MCF 10A (cell line): ENCODE measurements around the gene GABRB1. TPM values are rescaled to one million over a fixed set of nuclear protein-coding genes. Genes with fewer than 3 reads are reported as not detected.
A peak's percentile ranks its signal among the peaks of the same experiment; 100 is the strongest.

ENCODE experiments used
- BruUV-seq: library from RNA; stranded (reverse); fragments of 400-500 nt; replicated peaks from 2 replicates; lab custom pipeline; 2021; lab: Mats Ljungman, UMichigan
- CTCF ChIA-PET: fragments of 300-600 bp; sonication (Branson Sonifier 250); formaldehyde crosslinking; extraction: SDS; loops from one replicate; lab custom pipeline; 2021; ENCODE audit warnings: antibody characterized with exemption, inconsistent platforms; lab: Yijun Ruan, JAX
- POLR2A ChIA-PET: fragments of 300-600, 350-650 bp; sonication (Branson Sonifier 250); formaldehyde crosslinking; extraction: SDS; loops from one replicate; lab custom pipeline; 2020; ENCODE audit warnings: antibody characterized with exemption, inconsistent platforms; lab: Yijun Ruan, JAX
- DNase-seq: peaks from one replicate; pipeline ENCODE4 v3.0.0-alpha.2; 2018; ENCODE audit not compliant: unreplicated experiment
- H3K27ac Mint-ChIP-seq: one replicate; pipeline ENCODE4 v1.8.0; 2022; ENCODE audit warnings: mild to moderate bottlenecking, low read depth, mixed read lengths; ENCODE audit not compliant: unreplicated experiment
- H3K27me3 Mint-ChIP-seq: one replicate; pipeline ENCODE4 v1.8.0; 2022; ENCODE audit warnings: mixed read lengths; ENCODE audit not compliant: insufficient read depth, unreplicated experiment
- H3K36me3 Mint-ChIP-seq: one replicate; pipeline ENCODE4 v1.8.0; 2022; ENCODE audit warnings: mild to moderate bottlenecking, moderate library complexity, mixed read lengths; ENCODE audit not compliant: insufficient read depth, unreplicated experiment
- H3K4me1 Mint-ChIP-seq: one replicate; pipeline ENCODE4 v1.8.0; 2022; ENCODE audit warnings: mixed read lengths; ENCODE audit not compliant: insufficient read depth, unreplicated experiment
- H3K4me3 Mint-ChIP-seq: one replicate; pipeline ENCODE4 v1.8.0; 2022; ENCODE audit warnings: mild to moderate bottlenecking, moderate library complexity, mixed read lengths; ENCODE audit not compliant: unreplicated experiment
- H3K9me3 Mint-ChIP-seq: one replicate; pipeline ENCODE4 v1.8.0; 2022; ENCODE audit warnings: mixed read lengths; ENCODE audit not compliant: unreplicated experiment
- CTCF ChIP-seq: fragments of 200-600 bp; IDR thresholded peaks from one replicate; pipeline ENCODE4 v1.8.0; 2022; ENCODE audit warnings: antibody characterized with exemption, mild to moderate bottlenecking; ENCODE audit not compliant: unreplicated experiment
- intact Hi-C: fragments of 100-400 bp; cut with micrococcal nuclease; formaldehyde crosslinking; loops from 2 replicates; pipeline ENCODE4 v1.14.1; 2022
- total RNA-seq: library from RNA; stranded (reverse); gene quantifications from 2 replicates; pipeline ENCODE4 v1.2.3, GENCODE V29; 2022

GABRB1 gene
- total RNA-seq, 1 experiment from 2014 or later: not detected

GRCh38 chr4:47002580-47002979 is 28.8 kb upstream of the GABRB1 start:
- intact Hi-C loops: loop anchor here (1.0 to 5.0 kb wide), 3 partner anchors 66 to 675 kb away; no protein-coding TSS in a partner anchor
- Mint-ChIP-seq H3K36me3 (no peaks in the 10 kb centered on the region), H3K27ac (no peak overlapping the region), H3K9me3 (no peaks in the 10 kb centered on the region), H3K4me1 (no peaks in the 10 kb centered on the region), H3K27me3 (no peaks in the 10 kb centered on the region), H3K4me3 (no peak overlapping the region)
- CTCF ChIA-PET: interaction anchor here (1.4 kb wide), 1 partner anchor 673 kb away, joined by 5 read pairs; no protein-coding TSS in a partner anchor
- BruUV-seq: no TSS peak
- TF ChIP-seq CTCF: peak; percentile 19
- POLR2A ChIA-PET: no interaction called here
- DNase-seq: peak; percentile 25

- intact Hi-C loops: no loop called here
- Mint-ChIP-seq H3K4me3 (no peak overlapping the region), H3K36me3 (no peaks in the 10 kb centered on the region), H3K4me1 (no peaks in the 10 kb centered on the region), H3K9me3 (no peaks in the 10 kb centered on the region), H3K27me3 (no peaks in the 10 kb centered on the region), H3K27ac (no peak overlapping the region)
- DNase-seq: no peak
- ChIA-PET POLR2A (interaction anchor here (0.8 to 1.8 kb wide), 2 partner anchors 10 to 14 kb away, joined by 4 to 8 read pairs; no protein-coding TSS in a partner anchor), CTCF (interaction anchor here (0.6 to 1.1 kb wide), 7 partner anchors 22 to 1128 kb away, joined by 3 to 5 read pairs (median 3); no protein-coding TSS in a partner anchor)
- no peak for TF ChIP-seq CTCF
- BruUV-seq: no TSS peak
Observed at GRCh38 chr4:47010347-47010911, 20.9 kb upstream of the GABRB1 start.

GRCh38 chr4:47010912-47011446 is 20.4 kb upstream of the GABRB1 start:
- TF ChIP-seq CTCF: no peak

GRCh38 chr4:47012676-47013075 is 18.7 kb upstream of the GABRB1 start:
- Mint-ChIP-seq H3K27ac (no peak overlapping the region), H3K9me3 (no peaks in the 10 kb centered on the region), H3K27me3 (peaks cover 2% of the 10 kb centered on the region), H3K36me3 (no peaks in the 10 kb centered on the region), H3K4me1 (peaks cover 4% of the 10 kb centered on the region), H3K4me3 (no peak overlapping the region)
- intact Hi-C loops: no loop called here
- DNase-seq: no peak
- POLR2A ChIA-PET: no interaction called here
- BruUV-seq: no TSS peak
- TF ChIP-seq CTCF: no peak
- CTCF ChIA-PET: no interaction called here

More at GRCh38 chr4:47010912-47011446, 20.4 kb upstream of the GABRB1 start:
- Mint-ChIP-seq H3K27ac (no peak overlapping the region), H3K9me3 (no peaks in the 10 kb centered on the region), H3K4me1 (no peaks in the 10 kb centered on the region), H3K4me3 (no peak overlapping the region), H3K36me3 (no peaks in the 10 kb centered on the region), H3K27me3 (no peaks in the 10 kb centered on the region)
- ChIA-PET POLR2A (interaction anchor here (0.8 to 1.8 kb wide), 2 partner anchors 11 to 14 kb away, joined by 4 to 8 read pairs; no protein-coding TSS in a partner anchor), CTCF (interaction anchor here (0.7 to 1.2 kb wide), 6 partner anchors 27 to 313 kb away, joined by 3 to 5 read pairs (median 3); no protein-coding TSS in a partner anchor)
- no TSS peak for BruUV-seq
- intact Hi-C loops: no loop called here
- no peak for DNase-seq
